C4-2B (cell line): ENCODE data around the gene TPD52L1.

ENCODE experiments used
- ZFX ChIP-seq: fragments of 450-650 bp; IDR thresholded peaks from 2 replicates; pipeline ENCODE4 v1.6.1; 2017
- TF ChIP-seq, protein P1 (sequence below): fragments of 450-650 bp; conservative IDR thresholded peaks from 2 replicates; pipeline ENCODE4 v1.5.1; 2017; ENCODE audit warnings: mild to moderate bottlenecking

DNA sequence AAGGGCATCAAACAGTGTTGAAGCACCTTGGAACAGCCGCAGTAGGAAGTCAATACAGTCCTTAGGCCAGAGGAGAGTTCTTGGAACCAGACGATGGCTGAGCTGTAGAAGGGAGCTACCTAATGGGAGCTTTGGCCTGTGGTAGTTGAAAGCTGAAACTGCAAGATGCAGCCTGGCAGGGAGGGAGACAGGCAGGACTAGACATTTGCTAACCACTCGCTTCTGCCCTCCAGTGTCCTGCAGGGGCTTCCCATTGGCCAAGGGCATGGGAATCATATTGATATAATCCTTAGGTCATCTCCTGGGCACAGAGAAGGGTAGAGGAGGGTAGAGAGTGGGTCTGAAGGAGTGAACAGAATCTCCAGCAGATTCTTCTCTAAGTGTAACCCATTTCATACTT, 60.4 kb downstream of the TPD52L1 start:
- TF ChIP-seq, protein P1, sequence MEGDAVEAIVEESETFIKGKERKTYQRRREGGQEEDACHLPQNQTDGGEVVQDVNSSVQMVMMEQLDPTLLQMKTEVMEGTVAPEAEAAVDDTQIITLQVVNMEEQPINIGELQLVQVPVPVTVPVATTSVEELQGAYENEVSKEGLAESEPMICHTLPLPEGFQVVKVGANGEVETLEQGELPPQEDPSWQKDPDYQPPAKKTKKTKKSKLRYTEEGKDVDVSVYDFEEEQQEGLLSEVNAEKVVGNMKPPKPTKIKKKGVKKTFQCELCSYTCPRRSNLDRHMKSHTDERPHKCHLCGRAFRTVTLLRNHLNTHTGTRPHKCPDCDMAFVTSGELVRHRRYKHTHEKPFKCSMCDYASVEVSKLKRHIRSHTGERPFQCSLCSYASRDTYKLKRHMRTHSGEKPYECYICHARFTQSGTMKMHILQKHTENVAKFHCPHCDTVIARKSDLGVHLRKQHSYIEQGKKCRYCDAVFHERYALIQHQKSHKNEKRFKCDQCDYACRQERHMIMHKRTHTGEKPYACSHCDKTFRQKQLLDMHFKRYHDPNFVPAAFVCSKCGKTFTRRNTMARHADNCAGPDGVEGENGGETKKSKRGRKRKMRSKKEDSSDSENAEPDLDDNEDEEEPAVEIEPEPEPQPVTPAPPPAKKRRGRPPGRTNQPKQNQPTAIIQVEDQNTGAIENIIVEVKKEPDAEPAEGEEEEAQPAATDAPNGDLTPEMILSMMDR, result no peak
- no peak for TF ChIP-seq ZFX
